Ureter (tissue), 1 donor: ENCODE measurements around the gene CCM2. TPM values are rescaled to one million over a fixed set of nuclear protein-coding genes. Genes with fewer than 3 reads are reported as not detected.
"Not testable (repeated sequence)": the region's sequence is repeated elsewhere in the genome, so short reads cannot be mapped to it uniquely, and the experiment has no call there.

Experiments used
- DNase-seq: peaks from one replicate; pipeline ENCODE4 v3.0.0-alpha.2; 2020; ENCODE audit warnings: low spot score
- total RNA-seq: library from RNA; stranded (reverse); gene quantifications from one replicate; pipeline ENCODE4 v1.2.4, GENCODE V29; 2023
- donor health status: DM: yes; HTN: yes; CAD: no.

The CCM2 gene
- total RNA-seq, 1 donor from 2014 or later, result 31.1 TPM

GRCh38 chr7:45100761-45101480, 100.9 kb downstream of the CCM2 start:
- no peak for DNase-seq

- no peak for DNase-seq
Measured at GRCh38 chr7:45101748-45102147, 101.7 kb downstream of the CCM2 start.

GRCh38 chr7:45102785-45103712, 103.0 kb downstream of the CCM2 start:
- no peak for DNase-seq

DNA sequence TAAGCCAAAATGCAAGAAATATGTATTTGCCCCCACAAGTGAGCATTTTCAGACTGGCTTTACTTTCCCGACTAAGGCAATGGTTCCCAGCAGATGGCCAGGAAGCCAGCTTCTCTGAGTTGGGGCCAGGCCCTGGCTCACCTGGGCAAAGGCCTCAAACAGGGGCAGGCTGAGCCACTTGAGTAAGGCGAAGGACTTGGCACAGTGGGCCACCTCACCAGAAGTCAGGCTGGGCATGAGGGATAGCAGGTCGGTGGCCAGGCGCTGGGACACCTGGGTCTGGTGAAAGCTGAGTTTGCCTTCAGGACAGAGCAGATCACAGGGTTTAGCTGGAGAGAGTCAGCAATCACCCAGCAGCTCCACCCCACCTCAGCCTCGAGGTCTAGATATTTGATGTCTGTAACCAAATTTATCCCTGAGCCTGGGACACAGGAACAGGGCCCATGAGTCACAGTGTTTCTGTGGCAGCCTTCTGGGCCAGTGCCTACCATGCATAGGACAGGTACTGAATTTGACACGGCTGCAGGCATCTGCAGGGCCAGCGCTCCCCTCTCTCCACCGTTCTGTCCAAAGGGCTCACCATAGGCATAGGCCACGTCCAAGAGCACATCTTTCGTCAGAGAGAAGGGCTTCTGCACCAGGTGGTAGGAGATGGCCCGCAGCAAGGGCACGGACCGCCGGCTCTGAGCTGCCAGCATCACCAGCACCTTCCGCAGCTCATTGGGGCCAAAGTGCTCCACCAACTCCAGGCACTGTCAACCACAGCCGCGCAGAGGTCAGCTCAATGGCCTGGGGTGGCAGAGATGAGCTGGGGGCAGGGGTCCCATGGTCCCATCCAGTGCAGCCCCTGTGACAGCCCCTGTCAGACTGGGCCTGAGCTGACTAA, 104.2 kb downstream of the CCM2 start:
- DNase-seq, result no peak

GRCh38 chr7:45104844-45105587, 105.0 kb downstream of the CCM2 start:
- DNase-seq, result no peak

- no peak for DNase-seq
Measured at GRCh38 chr7:45105588-45106188, 105.7 kb downstream of the CCM2 start.

DNA sequence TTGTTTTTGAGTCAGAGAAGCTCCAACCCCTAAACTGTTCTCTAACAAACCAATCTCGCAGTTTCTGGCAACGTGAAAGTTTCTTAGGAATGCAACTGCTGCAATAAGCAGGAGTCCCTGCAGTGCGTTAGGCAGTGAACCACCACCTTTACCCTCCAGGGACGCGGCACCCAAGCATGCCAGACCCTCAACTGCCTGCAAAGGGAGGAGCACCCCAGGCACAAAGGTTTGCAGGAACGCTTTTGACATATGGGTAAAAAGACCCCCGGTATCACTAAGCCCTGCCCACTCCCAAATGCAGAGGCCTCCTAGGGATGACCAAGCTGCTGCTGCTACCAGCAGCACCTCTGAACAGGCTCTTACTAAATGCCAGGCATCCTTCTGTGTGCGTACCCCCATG, 106.8 kb downstream of the CCM2 start:
- no peak for DNase-seq

- DNase-seq, result no peak
Measured at GRCh38 chr7:45107356-45107755, 107.4 kb downstream of the CCM2 start.

GRCh38 chr7:45108863-45109262, 108.9 kb downstream of the CCM2 start:
- DNase-seq, result no peak

- DNase-seq, result peak; percentile 95
Measured at GRCh38 chr7:45111298-45112223, 111.6 kb downstream of the CCM2 start, which contains the start of gene TBRG4. Gene TBRG4 (minus strand): TSS chr7:45111697. CDS start chr7:45109237, 2,460 bp downstream.

GRCh38 chr7:45112648-45113047, 112.6 kb downstream of the CCM2 start:
- no peak for DNase-seq

DNA sequence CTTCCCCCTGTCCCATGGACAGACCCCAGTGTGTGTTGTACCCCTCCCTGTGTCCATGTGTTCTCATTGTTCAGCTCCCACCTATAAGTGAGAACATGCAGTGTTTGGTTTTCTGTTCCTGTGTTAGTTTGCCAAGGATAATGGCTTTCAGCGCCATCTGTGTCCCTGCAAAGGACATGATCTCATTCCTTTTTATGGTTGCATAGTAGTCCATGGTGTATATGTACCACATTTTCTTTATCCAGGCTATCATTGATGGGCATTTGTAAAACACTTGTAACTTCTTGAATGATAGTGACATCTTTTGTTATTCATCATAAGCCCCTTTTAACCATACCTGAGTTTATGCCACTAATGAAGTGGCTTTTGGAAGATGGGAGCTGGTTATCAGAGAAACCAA, 114.3 kb downstream of the CCM2 start:
- DNase-seq, result not testable (repeated sequence)

DNA sequence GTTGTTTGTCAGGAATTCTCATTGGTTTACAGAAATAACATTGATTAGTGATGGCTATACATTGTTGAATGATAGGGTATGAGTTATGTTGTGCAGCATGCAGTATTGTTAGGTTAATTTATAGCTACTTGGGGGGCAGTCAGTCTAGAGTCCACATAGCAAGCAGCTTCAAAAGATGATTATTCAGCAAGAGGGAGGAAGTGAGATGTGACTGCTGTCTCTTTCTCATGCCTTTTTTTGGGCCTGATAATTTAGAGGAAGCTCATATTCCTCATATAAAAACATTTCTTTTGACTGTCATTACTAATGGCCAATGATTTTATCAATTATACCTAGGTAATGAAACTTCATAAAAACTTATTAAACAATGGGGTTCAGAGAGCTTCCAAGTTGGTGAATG, 114.9 kb downstream of the CCM2 start:
- DNase-seq, result no peak

DNA sequence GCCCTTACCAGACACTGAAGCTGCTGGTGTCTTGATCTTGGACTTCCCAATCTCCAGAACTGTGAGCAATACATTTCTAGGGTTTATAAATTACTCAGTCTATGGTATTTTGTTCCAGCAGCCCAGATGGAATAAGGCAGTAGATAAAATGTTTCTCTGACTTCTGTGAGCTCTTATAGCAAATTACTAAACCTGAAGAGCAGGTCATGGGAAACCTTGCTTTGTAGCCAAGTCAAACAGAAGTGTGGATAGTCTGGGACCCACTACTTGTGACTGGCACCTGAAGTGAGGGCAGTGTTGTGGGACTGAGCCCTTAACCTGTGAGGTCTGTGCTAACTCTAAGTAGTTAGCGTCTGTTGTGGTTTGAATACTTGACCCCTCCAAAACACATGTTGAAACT, 116.0 kb downstream of the CCM2 start:
- no peak for DNase-seq

DNA sequence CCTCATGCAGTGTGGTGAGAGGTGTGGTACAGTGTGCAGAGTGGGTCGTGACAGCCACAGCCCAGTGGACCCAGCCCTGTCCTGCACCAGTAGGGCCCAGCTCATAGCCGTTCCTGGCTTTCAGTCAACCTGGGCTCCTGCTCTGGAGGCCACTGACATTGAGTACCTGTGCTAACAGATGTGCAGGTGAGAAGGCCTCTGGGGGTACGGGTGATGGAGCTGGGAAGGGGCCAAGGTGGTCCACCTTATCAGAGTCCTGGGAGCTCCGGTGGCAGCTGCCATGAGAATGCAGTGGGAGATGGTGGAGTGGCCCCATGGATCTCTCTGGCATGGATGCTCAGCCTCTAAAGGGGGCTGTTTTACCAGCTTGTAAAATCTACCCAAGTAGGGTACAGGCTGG, 117.6 kb downstream of the CCM2 start:
- DNase-seq, result no peak

DNA sequence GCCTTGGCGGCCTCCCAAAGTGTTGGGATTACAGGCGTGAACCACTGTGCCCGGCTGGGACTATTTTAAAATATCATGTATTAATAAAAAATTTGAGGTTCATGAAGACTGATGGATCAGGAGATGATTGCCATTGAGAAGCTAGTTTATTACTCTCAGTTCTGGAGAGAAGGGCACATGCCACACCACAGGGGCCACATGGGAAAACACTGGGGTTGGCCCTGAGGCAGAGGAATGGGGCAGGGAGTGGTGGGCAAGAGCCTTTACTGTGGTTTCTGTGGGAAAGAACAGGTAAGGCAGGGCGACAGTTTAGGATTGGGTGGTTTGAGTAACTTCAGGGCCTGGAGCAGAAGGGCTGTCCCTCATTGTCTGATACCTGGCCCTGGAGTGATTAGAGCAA, 118.3 kb downstream of the CCM2 start:
- no peak for DNase-seq

DNA sequence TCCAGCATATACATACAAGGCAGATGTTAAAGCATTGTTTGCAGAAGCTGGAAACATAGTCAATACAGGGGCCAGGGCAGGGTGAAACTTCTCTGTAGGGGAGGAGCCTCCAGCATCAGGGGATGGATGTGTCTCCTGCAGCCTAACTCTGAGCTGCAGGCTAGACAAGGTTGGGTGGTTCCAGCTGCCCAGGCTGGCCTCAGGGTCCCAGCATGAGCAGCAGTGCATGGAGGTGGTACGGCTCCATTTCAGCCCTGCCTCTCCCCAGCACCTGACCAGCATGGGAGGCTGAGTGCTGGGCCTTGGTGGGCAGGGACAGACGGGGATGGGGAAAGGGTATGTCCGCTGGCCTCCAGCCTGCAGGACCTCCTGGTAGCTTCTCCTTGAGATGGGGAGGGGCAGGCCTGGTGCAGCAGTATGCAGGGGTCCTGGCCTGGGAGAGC, 118.9 kb downstream of the CCM2 start:
- no peak for DNase-seq

DNA sequence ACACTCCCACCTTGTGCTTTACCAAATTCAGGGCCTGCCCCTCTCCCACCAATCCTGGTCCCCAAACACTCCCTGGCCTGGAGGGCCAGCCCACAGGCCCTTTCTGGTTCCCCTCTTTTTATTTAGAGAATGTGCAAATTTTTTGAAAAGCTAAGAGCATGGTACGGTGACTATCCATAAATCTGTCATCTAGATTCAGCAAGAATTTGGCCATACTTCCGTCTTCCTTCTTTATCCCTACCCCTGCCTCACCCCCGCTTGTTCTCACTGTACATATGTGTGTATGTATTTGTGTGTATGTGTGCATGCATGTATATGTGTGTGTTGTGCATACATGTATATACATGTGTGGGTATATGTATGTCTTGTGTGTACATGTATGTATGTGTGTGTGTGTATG, 119.5 kb downstream of the CCM2 start:
- DNase-seq, result no peak
